ENCODE measurements around the gene PGLYRP3. TPM values are rescaled to one million over a fixed set of nuclear protein-coding genes. Genes with fewer than 3 reads are reported as not detected.

PGLYRP3 gene
- total RNA-seq, 1 donor from 2014 or later = not detected

DNA sequence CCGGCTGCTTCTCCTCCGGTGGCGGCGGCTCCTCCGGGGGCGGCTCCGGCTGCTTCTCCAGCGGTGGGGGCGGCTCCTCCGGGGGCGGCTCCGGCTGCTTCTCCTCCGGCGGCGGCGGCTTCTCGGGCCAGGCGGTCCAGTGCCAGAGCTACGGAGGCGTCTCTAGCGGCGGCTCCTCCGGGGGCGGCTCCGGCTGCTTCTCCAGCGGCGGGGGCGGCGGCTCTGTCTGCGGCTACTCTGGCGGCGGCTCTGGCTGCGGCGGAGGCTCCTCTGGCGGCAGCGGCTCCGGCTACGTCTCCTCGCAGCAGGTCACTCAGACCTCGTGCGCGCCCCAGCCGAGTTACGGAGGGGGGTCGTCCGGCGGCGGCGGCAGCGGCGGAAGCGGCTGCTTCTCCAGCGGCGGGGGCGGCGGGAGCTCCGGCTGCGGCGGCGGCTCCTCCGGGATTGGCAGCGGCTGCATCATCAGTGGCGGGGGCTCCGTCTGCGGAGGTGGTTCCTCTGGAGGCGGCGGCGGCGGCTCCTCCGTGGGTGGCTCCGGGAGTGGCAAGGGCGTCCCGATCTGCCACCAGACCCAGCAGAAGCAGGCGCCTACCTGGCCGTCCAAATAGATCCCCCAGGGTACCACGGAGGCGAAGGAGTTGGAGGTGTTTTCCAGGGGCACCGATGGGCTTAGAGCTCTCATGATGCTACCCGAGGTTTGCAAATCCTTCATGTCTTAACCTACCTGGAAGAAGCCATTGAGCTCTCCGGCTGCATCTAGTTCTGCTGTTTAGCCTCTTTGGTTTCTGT is 51.3 kb downstream of the PGLYRP3 start:
- no peaks in the 10 kb centered on the region for H3K9me3 ChIP-seq
- peak overlapping the region in 1 of 2 donors; percentile 24 for H3K27ac ChIP-seq
- peaks cover 7 to 13% of the 10 kb centered on the region in 2 donors for H3K4me1 ChIP-seq
- TF ChIP-seq, protein P1, sequence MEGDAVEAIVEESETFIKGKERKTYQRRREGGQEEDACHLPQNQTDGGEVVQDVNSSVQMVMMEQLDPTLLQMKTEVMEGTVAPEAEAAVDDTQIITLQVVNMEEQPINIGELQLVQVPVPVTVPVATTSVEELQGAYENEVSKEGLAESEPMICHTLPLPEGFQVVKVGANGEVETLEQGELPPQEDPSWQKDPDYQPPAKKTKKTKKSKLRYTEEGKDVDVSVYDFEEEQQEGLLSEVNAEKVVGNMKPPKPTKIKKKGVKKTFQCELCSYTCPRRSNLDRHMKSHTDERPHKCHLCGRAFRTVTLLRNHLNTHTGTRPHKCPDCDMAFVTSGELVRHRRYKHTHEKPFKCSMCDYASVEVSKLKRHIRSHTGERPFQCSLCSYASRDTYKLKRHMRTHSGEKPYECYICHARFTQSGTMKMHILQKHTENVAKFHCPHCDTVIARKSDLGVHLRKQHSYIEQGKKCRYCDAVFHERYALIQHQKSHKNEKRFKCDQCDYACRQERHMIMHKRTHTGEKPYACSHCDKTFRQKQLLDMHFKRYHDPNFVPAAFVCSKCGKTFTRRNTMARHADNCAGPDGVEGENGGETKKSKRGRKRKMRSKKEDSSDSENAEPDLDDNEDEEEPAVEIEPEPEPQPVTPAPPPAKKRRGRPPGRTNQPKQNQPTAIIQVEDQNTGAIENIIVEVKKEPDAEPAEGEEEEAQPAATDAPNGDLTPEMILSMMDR (IDR thresholded peaks at IDR 0.05) = no peak
- intact Hi-C loops (cut with DNase I) = no loop called here
- no peaks in the 10 kb centered on the region for H3K27me3 ChIP-seq
- DNase-seq (ENCODE audit: low spot score in 2 of 2) = no peak
- peak overlapping the region; percentile 55 to 73 for H3K4me3 ChIP-seq
- H3K36me3 ChIP-seq = no peaks in the 10 kb centered on the region

DNA sequence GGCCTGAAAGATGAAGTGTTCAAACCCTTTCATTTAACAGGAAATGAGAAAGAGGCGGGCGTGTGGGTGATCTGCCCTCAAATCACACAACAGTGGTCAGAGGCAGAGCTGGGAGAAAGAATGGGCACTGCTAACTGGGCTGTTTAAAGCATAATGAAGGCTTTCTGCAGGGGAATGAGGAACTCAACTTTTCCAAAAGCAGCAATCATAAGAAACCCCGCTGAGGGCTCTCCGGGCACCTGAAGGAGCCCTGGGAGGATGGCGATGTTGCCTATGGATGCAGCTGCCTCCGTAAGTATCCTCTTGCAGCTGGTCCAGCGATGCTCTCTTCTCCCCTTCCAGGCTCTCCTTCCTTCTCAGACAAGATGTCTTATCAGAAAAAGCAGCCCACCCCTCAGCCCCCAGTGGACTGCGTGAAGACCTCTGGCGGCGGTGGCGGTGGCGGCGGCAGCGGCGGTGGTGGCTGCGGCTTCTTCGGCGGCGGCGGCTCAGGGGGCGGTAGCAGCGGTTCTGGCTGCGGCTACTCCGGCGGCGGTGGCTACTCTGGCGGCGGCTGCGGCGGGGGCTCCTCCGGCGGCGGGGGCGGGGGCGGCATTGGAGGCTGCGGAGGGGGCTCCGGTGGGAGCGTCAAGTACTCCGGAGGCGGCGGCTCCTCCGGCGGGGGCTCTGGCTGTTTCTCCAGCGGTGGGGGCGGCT is 52.0 kb downstream of the PGLYRP3 start:
- H3K9me3 ChIP-seq = no peaks in the 10 kb centered on the region
- no peaks in the 10 kb centered on the region for H3K36me3 ChIP-seq
- peaks cover 7 to 13% of the 10 kb centered on the region in 2 donors for H3K4me1 ChIP-seq
- no peak for DNase-seq (ENCODE audit: low spot score in 2 of 2)
- H3K27me3 ChIP-seq = no peaks in the 10 kb centered on the region
- intact Hi-C loops (cut with DNase I) = no loop called here
- peak overlapping the region in 1 of 2 donors; percentile 24 for H3K27ac ChIP-seq
- TF ChIP-seq, protein P1 (IDR thresholded peaks at IDR 0.05) = no peak
- H3K4me3 ChIP-seq = peak overlapping the region; percentile 55 to 73

DNA sequence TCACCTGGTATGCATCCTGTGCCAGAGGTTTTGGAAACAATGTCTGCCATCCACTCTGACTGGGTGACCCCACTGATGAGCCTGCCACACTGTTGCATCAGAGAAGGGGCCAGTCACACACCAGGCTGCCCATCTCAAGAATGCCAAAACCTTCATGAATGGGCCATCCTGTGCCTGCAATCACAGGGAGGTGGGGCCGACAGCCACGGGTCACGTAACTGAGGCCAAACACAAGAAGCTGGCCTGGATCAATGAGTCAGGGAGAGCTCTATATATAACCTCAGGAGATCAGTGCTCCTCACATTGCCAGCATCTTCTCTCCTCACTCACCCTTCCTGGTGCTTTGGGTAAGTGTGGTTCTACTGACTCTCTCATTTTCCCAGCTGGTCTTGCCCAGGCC is 53.4 kb downstream of the PGLYRP3 start, which contains the start of gene LORICRIN:
TSS of gene LORICRIN (plus strand) at position 301 of the 400 bp plus-strand sequence. CDS start 1,263 bp downstream, outside the sequence.
- no peaks in the 10 kb centered on the region for H3K36me3 ChIP-seq
- H3K9me3 ChIP-seq = no peaks in the 10 kb centered on the region
- TF ChIP-seq, protein P1 (IDR thresholded peaks at IDR 0.05) = no peak
- H3K27me3 ChIP-seq = no peaks in the 10 kb centered on the region
- peaks cover 7 to 13% of the 10 kb centered on the region in 2 donors for H3K4me1 ChIP-seq
- DNase-seq (ENCODE audit: low spot score in 2 of 2) = no peak
- intact Hi-C loops (cut with DNase I) = no loop called here
- H3K4me3 ChIP-seq = no peak within 1 kb of the TSS
- H3K27ac ChIP-seq = no peak within 1 kb of the TSS

DNA sequence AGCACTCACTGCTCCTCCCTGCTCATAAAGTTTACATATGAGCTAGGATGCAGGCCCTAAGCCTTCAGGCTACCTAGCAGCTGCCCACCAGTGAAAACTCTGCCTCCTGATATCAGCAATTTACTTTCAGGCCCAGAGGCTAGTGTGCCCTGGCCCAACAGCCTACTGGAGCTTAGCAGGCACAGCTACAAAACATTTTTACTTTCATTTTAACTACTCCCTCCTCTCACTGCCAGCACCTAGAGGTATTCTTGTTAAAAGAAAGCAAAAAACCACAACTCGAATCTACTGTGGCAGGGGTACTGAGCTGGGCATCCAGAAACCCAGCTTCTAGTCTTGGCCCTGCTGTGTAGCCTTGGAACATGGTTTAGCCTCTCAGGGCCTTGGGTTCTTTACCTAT is 59.1 kb downstream of the PGLYRP3 start:
- Histone ChIP-seq H3K27me3 (no peaks in the 10 kb centered on the region), H3K27ac (no peak overlapping the region), H3K4me1 (no peaks in the 10 kb centered on the region), H3K4me3 (no peak overlapping the region), H3K36me3 (no peaks in the 10 kb centered on the region), H3K9me3 (no peaks in the 10 kb centered on the region)
- no peak for DNase-seq (ENCODE audit: low spot score in 2 of 2)
- intact Hi-C loops (cut with DNase I) = no loop called here
- TF ChIP-seq, protein P1 (IDR thresholded peaks at IDR 0.05) = no peak

DNA sequence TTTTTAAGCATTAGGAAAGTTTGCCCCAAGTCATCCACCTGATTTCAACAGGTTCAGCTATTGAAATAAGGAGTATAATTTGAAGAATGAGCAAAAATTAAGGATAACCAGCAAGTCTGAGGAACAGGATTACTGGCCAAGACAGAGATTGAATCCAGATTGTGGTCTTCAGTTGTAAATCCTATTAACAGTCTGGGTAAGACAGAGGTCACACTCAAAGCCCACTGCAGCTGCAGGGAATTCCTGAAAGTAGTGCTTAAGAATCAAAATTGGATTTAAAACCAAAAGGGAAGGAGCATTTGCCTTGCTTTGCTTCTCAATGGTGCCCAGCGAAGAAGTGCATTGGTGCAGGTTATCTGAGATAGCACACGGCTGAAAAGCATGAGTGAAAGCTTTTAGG is 59.7 kb downstream of the PGLYRP3 start:
- H3K4me1 ChIP-seq = no peaks in the 10 kb centered on the region
- no peak overlapping the region for H3K27ac ChIP-seq
- no peaks in the 10 kb centered on the region for H3K27me3 ChIP-seq
- H3K9me3 ChIP-seq = no peaks in the 10 kb centered on the region
- DNase-seq (ENCODE audit: low spot score in 2 of 2) = no peak
- TF ChIP-seq, protein P1 (IDR thresholded peaks at IDR 0.05) = no peak
- intact Hi-C loops (cut with DNase I) = no loop called here
- H3K36me3 ChIP-seq = no peaks in the 10 kb centered on the region
- H3K4me3 ChIP-seq = no peak overlapping the region
